IMR-90 (cell line): ENCODE results near the gene SLC39A5. TPM values are rescaled to one million over a fixed set of nuclear protein-coding genes. Genes with fewer than 3 reads are reported as not detected.

Source experiments
- ATAC-seq: fragments of 200-7000 bp; cut with Tn5 transposase; 2 replicates; pipeline ENCODE4 v1.9.1; 2020; ENCODE audit warnings: low read depth, mild to moderate bottlenecking, moderate library complexity
- BruUV-seq: library from RNA; stranded (reverse); fragments of 400-500 nt; replicated peaks from 2 replicates; lab custom pipeline; 2021; lab: Mats Ljungman, UMichigan
- CTCF ChIA-PET: fragments of 300-600 bp; formaldehyde crosslinking; extraction: SDS; loops from one replicate; lab custom pipeline; 2021; ENCODE audit warnings: antibody characterized with exemption; lab: Yijun Ruan, JAX
- POLR2A ChIA-PET: fragments of 300-600 bp; sonication (Branson Sonifier 250); formaldehyde crosslinking; loops from one replicate; lab custom pipeline; 2022; ENCODE audit warnings: antibody characterized with exemption; ENCODE audit not compliant: unreplicated experiment; lab: Charles Lee
- DNase-seq: peaks from one replicate; pipeline ENCODE4 v3.0.0; 2013
- H2AFZ ChIP-seq: replicated peaks from 2 replicates; pipeline ENCODE3; 2013; ENCODE audit warnings: low read length, mild to moderate bottlenecking; ENCODE audit not compliant: poor library complexity
- H2AK5ac ChIP-seq: 2 replicates; pipeline ENCODE4 v1.6.1; 2013; ENCODE audit warnings: low read depth, low read length, inconsistent platforms
- H2AK9ac ChIP-seq: replicated peaks from 2 replicates; pipeline ENCODE3; 2013; ENCODE audit warnings: mild to moderate bottlenecking, low read depth, low read length, moderate library complexity; ENCODE audit not compliant: poor library complexity
- H2BK120ac ChIP-seq: 2 replicates; pipeline ENCODE4 v1.6.1; 2013; ENCODE audit warnings: low read depth, low read length, inconsistent platforms
- H2BK15ac ChIP-seq: 3 replicates; pipeline ENCODE4 v1.6.1; 2013; ENCODE audit warnings: low read depth, low read length, inconsistent platforms
- H2BK20ac ChIP-seq: 2 replicates; pipeline ENCODE4 v1.6.1; 2013; ENCODE audit warnings: low read depth, mild to moderate bottlenecking, inconsistent platforms, low read length, moderate library complexity
- H2BK5ac ChIP-seq: 2 replicates; pipeline ENCODE4 v1.6.1; 2013; ENCODE audit warnings: mild to moderate bottlenecking, low read depth, low read length, inconsistent platforms; ENCODE audit not compliant: poor library complexity, severe bottlenecking
- H3K14ac ChIP-seq: replicated peaks from 2 replicates; pipeline ENCODE4 v1.6.1; 2013; ENCODE audit warnings: low read depth, low read length, inconsistent platforms
- H3K18ac ChIP-seq: 2 replicates; pipeline ENCODE4 v1.6.1; 2013; ENCODE audit warnings: low read depth, low read length, control low read depth
- H3K23ac ChIP-seq: 2 replicates; pipeline ENCODE4 v1.6.1; 2013; ENCODE audit warnings: low read depth, low read length, inconsistent platforms
- H3K27ac ChIP-seq: 2 replicates; pipeline ENCODE4 v1.5.1; 2013; ENCODE audit warnings: mild to moderate bottlenecking, control low read depth, low read length; ENCODE audit not compliant: insufficient read depth
- H3K27me3 ChIP-seq: 2 replicates; pipeline ENCODE4 v1.6.1; 2013; ENCODE audit warnings: low read length; ENCODE audit not compliant: control insufficient read depth, insufficient read depth
- H3K36me3 ChIP-seq: 2 replicates; pipeline ENCODE4 v1.6.1; 2013; ENCODE audit warnings: low read length, mixed read lengths; ENCODE audit not compliant: control insufficient read depth, insufficient read depth
- H3K4ac ChIP-seq: 2 replicates; pipeline ENCODE4 v1.6.1; 2013; ENCODE audit warnings: low read depth, low read length, inconsistent platforms
- H3K4me1 ChIP-seq: 2 replicates; pipeline ENCODE4 v1.6.1; 2013; ENCODE audit warnings: low read length, mixed read lengths; ENCODE audit not compliant: control insufficient read depth, insufficient read depth
- H3K4me2 ChIP-seq: 2 replicates; pipeline ENCODE4 v1.6.1; 2013; ENCODE audit warnings: low read depth, mild to moderate bottlenecking, control low read depth, low read length, moderate library complexity
- H3K4me3 ChIP-seq: 2 replicates; pipeline ENCODE4 v1.5.1; 2013; ENCODE audit warnings: low read depth, mild to moderate bottlenecking, control low read depth, low read length, moderate library complexity; ENCODE audit not compliant: insufficient read depth
- H3K56ac ChIP-seq: 2 replicates; pipeline ENCODE4 v1.6.1; 2013; ENCODE audit warnings: low read length, inconsistent platforms; ENCODE audit not compliant: insufficient read depth; ENCODE audit errors: extremely low read depth
- H3K79me1 ChIP-seq, 2 experiments: 2 replicates each; pipeline ENCODE4 v1.6.1; 2013; ENCODE audit warnings: low read length in 2 of 2, inconsistent platforms in 1 of 2, low read depth in 1 of 2
- H3K9ac ChIP-seq: 2 replicates; pipeline ENCODE4 v1.6.1; 2013; ENCODE audit warnings: low read depth, low read length, control low read depth
- H3K9me1 ChIP-seq: 2 replicates; pipeline ENCODE4 v1.6.1; 2013; ENCODE audit warnings: low read length, inconsistent platforms; ENCODE audit not compliant: insufficient read depth
- H3K9me3 ChIP-seq: 2 replicates; pipeline ENCODE4 v1.6.1; 2013; ENCODE audit warnings: low read length; ENCODE audit not compliant: control insufficient read depth, insufficient read depth
- H4K20me1 ChIP-seq: 2 replicates; pipeline ENCODE4 v1.6.1; 2013; ENCODE audit warnings: low read length, inconsistent platforms; ENCODE audit not compliant: insufficient read depth
- H4K5ac ChIP-seq: 2 replicates; pipeline ENCODE4 v1.6.1; 2013; ENCODE audit warnings: mild to moderate bottlenecking, low read depth, low read length, control low read depth
- H4K8ac ChIP-seq, 2 experiments: 2 replicates each; pipeline ENCODE4 v1.6.1; 2013; ENCODE audit warnings: low read depth in 2 of 2, low read length in 2 of 2, control low read depth in 1 of 2, inconsistent platforms in 1 of 2
- H4K91ac ChIP-seq: 2 replicates; pipeline ENCODE4 v1.6.1; 2013; ENCODE audit warnings: low read depth, low read length, inconsistent platforms; ENCODE audit not compliant: insufficient read depth
- BHLHE40 ChIP-seq: fragments of 150-350 bp; IDR thresholded peaks from 2 replicates; pipeline ENCODE4 v1.6.1; 2016; ENCODE audit warnings: mild to moderate bottlenecking, low read depth, low read length
- CEBPB ChIP-seq: IDR thresholded peaks from 2 replicates; pipeline ENCODE4 v1.6.1; 2012; ENCODE audit warnings: low read depth, low read length, improper control_type of control experiment
- CHD1 ChIP-seq: IDR thresholded peaks from 2 replicates; pipeline ENCODE4 v1.6.1; 2012; ENCODE audit warnings: low read depth, low read length, improper control_type of control experiment
- CTCF ChIP-seq: conservative IDR thresholded peaks from 2 replicates; pipeline ENCODE4 v1.5.1; 2012; ENCODE audit warnings: mild to moderate bottlenecking, low read depth, low read length, improper control_type of control experiment
- ELK1 ChIP-seq: fragments of 150-350 bp; IDR thresholded peaks from 2 replicates; pipeline ENCODE4 v1.6.1; 2016; ENCODE audit warnings: low read depth, mild to moderate bottlenecking, low read length, moderate library complexity, borderline replicate concordance
- FOS ChIP-seq: fragments of 150-350 bp; IDR thresholded peaks from 2 replicates; pipeline ENCODE4 v1.6.1; 2016; ENCODE audit warnings: low read depth, low read length
- MAFK ChIP-seq: IDR thresholded peaks from 2 replicates; pipeline ENCODE4 v1.6.1; 2012; ENCODE audit warnings: low read depth, low read length, improper control_type of control experiment
- MAZ ChIP-seq: IDR thresholded peaks from 2 replicates; pipeline ENCODE4 v1.6.1; 2012; ENCODE audit warnings: low read depth, mild to moderate bottlenecking, low read length, improper control_type of control experiment, moderate library complexity, borderline replicate concordance
- MXI1 ChIP-seq: IDR thresholded peaks from 2 replicates; pipeline ENCODE4 v1.6.1; 2012; ENCODE audit warnings: low read depth, mild to moderate bottlenecking, low read length, moderate library complexity, borderline replicate concordance
- NFE2L2 ChIP-seq: fragments of 150-350 bp; IDR thresholded peaks from 2 replicates; pipeline ENCODE4 v1.6.1; 2016; ENCODE audit warnings: low read depth, mild to moderate bottlenecking, low read length
- POLR2A ChIP-seq: IDR thresholded peaks from 2 replicates; pipeline ENCODE4 v1.6.1; 2012; ENCODE audit warnings: mild to moderate bottlenecking, low read depth, low read length
- RAD21 ChIP-seq: IDR thresholded peaks from 2 replicates; pipeline ENCODE4 v1.6.1; 2012; ENCODE audit warnings: low read length, improper control_type of control experiment
- RCOR1 ChIP-seq: IDR thresholded peaks from 2 replicates; pipeline ENCODE4 v1.6.1; 2012; ENCODE audit warnings: mild to moderate bottlenecking, low read length, improper control_type of control experiment; ENCODE audit not compliant: insufficient replicate concordance
- RFX5 ChIP-seq: IDR thresholded peaks from 2 replicates; pipeline ENCODE4 v1.8.0; 2012; ENCODE audit warnings: low read depth, mild to moderate bottlenecking, low read length, moderate library complexity
- SMC3 ChIP-seq: fragments of 150-350 bp; IDR thresholded peaks from 2 replicates; pipeline ENCODE4 v1.6.1; 2016; ENCODE audit warnings: low read depth, mild to moderate bottlenecking, antibody characterized with exemption, low read length, moderate library complexity
- USF2 ChIP-seq: fragments of 150-350 bp; IDR thresholded peaks from 2 replicates; pipeline ENCODE4 v1.6.1; 2017; ENCODE audit warnings: mild to moderate bottlenecking, antibody characterized with exemption, low read length, low read depth
- WGBS, 2 experiments: methylation state at CpG; one replicate each; pipeline versions ENCODE4 v1.1.5 to v1.1.7; 2013; ENCODE audit warnings: missing lambda C conversion rate in 2 of 2; ENCODE audit not compliant: insufficient read length in 1 of 2; ENCODE audit errors: extremely low coverage in 2 of 2; 5-methylcytosine and 5-hydroxymethylcytosine counted together
- dilution Hi-C: fragments of 300-500 bp; cut with HindIII; formaldehyde crosslinking; loops from one replicate; pipeline ENCODE4 v1.14.3; 2018; ENCODE audit warnings: low sequenced_read_pairs; ENCODE audit not compliant: unreplicated experiment
- in situ Hi-C: fragments of 300-500 bp; cut with MboI; formaldehyde crosslinking; loops from 3 replicates; pipeline ENCODE4 v1.14.3; 2019; ENCODE audit warnings: low sequenced_read_pairs, inconsistent platforms, mixed read lengths
- intact Hi-C: fragments of 100-400 bp; cut with micrococcal nuclease; formaldehyde crosslinking; loops from 2 replicates; pipeline ENCODE4 v1.10.0; 2022
- polyA plus RNA-seq, 3 experiments: library from polyadenylated mRNA; depleted of rRNA; stranded (reverse); fragments of >200 nt; gene quantifications; 2 replicates each; pipeline ENCODE4 v1.2.3, GENCODE V29; 2012; ENCODE audit warnings: low replicate concordance in 1 of 3
- total RNA-seq: library from RNA; depleted of rRNA; stranded (reverse); fragments of >200 nt; gene quantifications from 2 replicates; pipeline ENCODE4 v1.2.3, GENCODE V29; 2012

The SLC39A5 gene
- total and polyA plus RNA-seq, 2 of the 4 experiments (the other 2 are of a cell fraction) = not detected

- WGBS, 2 experiments = no CpG with 5 or more reads among the region's 1 CpG
- in situ Hi-C loops (no loop called here), dilution Hi-C loops (no loop called here), intact Hi-C loops (no loop called here)
- Histone ChIP-seq H3K18ac (no peak overlapping the region), H3K4ac (no peak overlapping the region), H3K27ac (no peak overlapping the region), H3K4me1 (peaks cover 7% of the 10 kb centered on the region), H2AK5ac (no peak overlapping the region), H3K9ac (no peak overlapping the region), H4K5ac (no peak overlapping the region; the same call in 1 of the 2 replicates), H3K9me1 (no peaks in the 10 kb centered on the region), H3K4me3 (no peak overlapping the region), H2AK9ac (no peak overlapping the region), H4K20me1 (peaks cover 11% of the 10 kb centered on the region), H2BK120ac (no peak overlapping the region), H3K4me2 (no peak overlapping the region), H3K14ac (no peak overlapping the region), H3K36me3 (peaks cover 21% of the 10 kb centered on the region), H2BK20ac (no peak overlapping the region), H2BK15ac (no peak overlapping the region), H3K79me1 (peaks cover 6 to 23% of the 10 kb centered on the region in 2 experiments), H3K9me3 (no peaks in the 10 kb centered on the region), H4K8ac (no peak overlapping the region), H2AFZ (no peak overlapping the region), H2BK5ac (no peak overlapping the region), H3K23ac (no peak overlapping the region), H3K27me3 (no peaks in the 10 kb centered on the region), H3K56ac (no peak overlapping the region), H4K91ac (no peak overlapping the region)
- CTCF ChIA-PET = interaction anchor here (1.5 kb wide), 1 partner anchor 13 kb away, joined by 6 read pairs; the partner anchor contains the start of gene SMARCC2
- BruUV-seq = no TSS peak
- ATAC-seq = no peak
- POLR2A ChIA-PET = no interaction called here
- DNase-seq = no peak
- TF ChIP-seq RFX5 = no peak
- TF ChIP-seq MXI1 = no peak
- no peak for TF ChIP-seq NFE2L2
- no peak for TF ChIP-seq RAD21
- TF ChIP-seq SMC3 = no peak
- no peak for TF ChIP-seq BHLHE40
- TF ChIP-seq CTCF = no peak
- no peak for TF ChIP-seq CEBPB
- no peak for TF ChIP-seq ELK1
- TF ChIP-seq POLR2A = no peak
- no peak for TF ChIP-seq MAZ
- TF ChIP-seq RCOR1 = no peak
- no peak for TF ChIP-seq CHD1
- TF ChIP-seq MAFK = no peak
- no peak for TF ChIP-seq USF2
- no peak for TF ChIP-seq FOS
Observed at GRCh38 chr12:56202366-56202765, 27.5 kb upstream of the SLC39A5 start.
